K562 (cell line): ENCODE measurements around the gene TMEM60. TPM values are rescaled to one million over a fixed set of nuclear protein-coding genes. Genes with fewer than 3 reads are reported as not detected.
A peak's percentile ranks its signal among the peaks of the same experiment; 100 is the strongest.

Experiments
- CREB5 ChIP-seq: fragments of 250-450 bp; sonication (Bioruptor Pico); IDR thresholded peaks from 2 replicates; pipeline ENCODE4 v1.5.0; 2020; ENCODE audit warnings: mild to moderate bottlenecking
- ID3 ChIP-seq, 2 experiments: fragments of 250-450 bp in 1 of 2; fragments of 450-650 bp in 1 of 2; sonication (Bioruptor Pico) in 1 of 2; IDR thresholded peaks; 2 replicates each; pipeline versions ENCODE4 v1.6.1 to v1.8.0; 2016 to 2021; ENCODE audit warnings: mild to moderate bottlenecking in 2 of 2, moderate library complexity in 2 of 2, missing compliant biosample characterization in 1 of 2, missing genetic modification characterization in 1 of 2
- MGA ChIP-seq: fragments of 450-650 bp; IDR thresholded peaks from 2 replicates; pipeline ENCODE4 v1.6.1; 2016; ENCODE audit warnings: mild to moderate bottlenecking, moderate library complexity
- ZBTB33 ChIP-seq: sonication (generic); formaldehyde crosslinking; IDR thresholded peaks from 2 replicates; pipeline ENCODE4 v1.8.1; 2023; ENCODE audit warnings: mild to moderate bottlenecking, missing genetic modification reagents
- ZNF384 ChIP-seq: IDR thresholded peaks from 2 replicates; pipeline ENCODE4 v1.6.1; 2012; ENCODE audit warnings: low read depth, low read length, improper control_type of control experiment
- polyA plus RNA-seq, 8 experiments: library from polyadenylated mRNA; depleted of rRNA in 4 of 8; stranded (reverse) in 5 of 8; unstranded in 3 of 8; fragments of >200 nt; fragmentation: Nextera tagmentation in 2 of 8; fragmentation: Illumina TruSeq in 1 of 8; extraction: Ambion mirVana in 2 of 8; extraction: Trizol in 1 of 8; gene quantifications; 2 replicates each; pipeline versions ENCODE4 v1.2.1 to v1.2.3, GENCODE V29; 2011 to 2014; ENCODE audit warnings: inconsistent platforms in 1 of 8, missing spikeins in 1 of 8
- total RNA-seq, 7 experiments: library from RNA; depleted of rRNA in 6 of 7; stranded (reverse); fragments of >200 nt in 6 of 7; fragmentation: Illumina TruSeq in 2 of 7; extraction: Trizol in 2 of 7; gene quantifications; 2 replicates each; pipeline versions ENCODE4 v1.2.1 to v1.2.3, GENCODE V29; 2011 to 2021; ENCODE audit warnings: low replicate concordance in 1 of 7

The TMEM60 gene
- total and polyA plus RNA-seq, 9 of the 15 experiments (the other 6 are each of a cell fraction or from before 2014, with no cell fraction given): 12.5 to 140 (median 38.4) TPM

GRCh38 chr7:77830649-77831355, 32.6 kb upstream of the TMEM60 start (continued):
- TF ChIP-seq MGA (peak; percentile 65), CREB5 (CRISPR knock-in tag) (no peak), ID3 (CRISPR knock-in tag; IDR thresholded peaks at IDR 0.05) (no peak), ID3 (tag; IDR thresholded peaks at IDR 0.05) (no peak), ZNF384 (0 out of 2 replicates have a peak, but pooled peaks have one; percentile 53), ZBTB33 (CRISPR knock-in tag) (0 out of 2 replicates have a peak, but pooled peaks have one; percentile 51)
